PC-3 (cell line): Measurements from ENCODE around the gene BCAS3. TPM values are rescaled to one million over a fixed set of nuclear protein-coding genes. Genes with fewer than 3 reads are reported as not detected.

Experiments used
- ATAC-seq: fragments of 200-7000 bp; cut with Tn5 transposase; 2 replicates; pipeline ENCODE4 v1.9.1; 2020; ENCODE audit warnings: mild to moderate bottlenecking, moderate library complexity
- BruUV-seq: library from RNA; stranded (reverse); fragments of 400-500 nt; replicated peaks from 2 replicates; lab custom pipeline; 2021; lab: Mats Ljungman, UMichigan
- CTCF ChIA-PET: fragments of 300-600 bp; sonication (Branson Sonifier 250); formaldehyde crosslinking; loops from one replicate; lab custom pipeline; 2022; ENCODE audit warnings: antibody characterized with exemption; lab: Charles Lee
- POLR2A ChIA-PET: fragments of 300-600 bp; sonication (Branson Sonifier 250); formaldehyde crosslinking; loops from one replicate; lab custom pipeline; 2022; ENCODE audit warnings: antibody characterized with exemption; ENCODE audit not compliant: unreplicated experiment; lab: Charles Lee
- DNase-seq: peaks from one replicate; pipeline ENCODE4 v3.0.0-alpha.2; 2015
- H2AFZ ChIP-seq: fragments of 300-600 bp; sonication (generic); 2 replicates; pipeline ENCODE4 v1.6.0; 2016; ENCODE audit warnings: antibody characterized with exemption, low read length
- H3F3A ChIP-seq: fragments of 300-600 bp; sonication (generic); one replicate; pipeline ENCODE4 v1.6.0; 2017; ENCODE audit warnings: antibody characterized with exemption, low read length, control low read depth, mild to moderate bottlenecking; ENCODE audit not compliant: unreplicated experiment
- H3K27ac ChIP-seq: fragments of 300-600 bp; sonication (generic); 2 replicates; pipeline ENCODE4 v1.5.1; 2016; ENCODE audit warnings: mild to moderate bottlenecking, low read length
- H3K27me3 ChIP-seq: fragments of 300-600 bp; sonication (generic); 2 replicates; pipeline ENCODE4 v1.6.1; 2016; ENCODE audit warnings: low read length, mixed read lengths
- H3K36me3 ChIP-seq: fragments of 300-600 bp; sonication (generic); 2 replicates; pipeline ENCODE4 v1.6.1; 2016; ENCODE audit warnings: low read depth, mixed run types, low read length, mixed read lengths
- H3K4me1 ChIP-seq: fragments of 300-600 bp; sonication (generic); 2 replicates; pipeline ENCODE4 v1.5.1; 2016; ENCODE audit warnings: low read length; ENCODE audit not compliant: insufficient read depth
- H3K4me2 ChIP-seq: fragments of 300-600 bp; sonication (generic); 2 replicates; pipeline ENCODE4 v1.6.0; 2016; ENCODE audit warnings: low read length
- H3K4me3 ChIP-seq: fragments of 300-600 bp; sonication (generic); 2 replicates; pipeline ENCODE4 v1.5.1; 2016; ENCODE audit warnings: mild to moderate bottlenecking, low read length, mixed read lengths
- H3K79me2 ChIP-seq: fragments of 300-600 bp; sonication (generic); 2 replicates; pipeline ENCODE4 v1.6.1; 2017; ENCODE audit warnings: low read length, mixed read lengths
- H3K9ac ChIP-seq: fragments of 300-600 bp; sonication (generic); 2 replicates; pipeline ENCODE4 v1.6.0; 2016; ENCODE audit warnings: mild to moderate bottlenecking, low read length
- H3K9me2 ChIP-seq: fragments of 300-600 bp; sonication (generic); replicated peaks from 2 replicates; pipeline ENCODE4 v1.6.1; 2016; ENCODE audit warnings: mixed run types, low read length, mixed read lengths
- H3K9me3 ChIP-seq: fragments of 300-600 bp; sonication (generic); 2 replicates; pipeline ENCODE4 v1.6.1; 2016; ENCODE audit warnings: low read length, mixed read lengths
- H4K20me1 ChIP-seq: fragments of 300-600 bp; sonication (generic); 2 replicates; pipeline ENCODE4 v1.6.1; 2016; ENCODE audit warnings: low read length, mixed read lengths
- CTCF ChIP-seq: fragments of 300-600 bp; sonication (generic); conservative IDR thresholded peaks from 2 replicates; pipeline ENCODE4 v1.5.1; 2017; ENCODE audit warnings: antibody characterized with exemption, low read depth, mild to moderate bottlenecking, low read length
- EZH2 ChIP-seq: fragments of 300-600 bp; sonication (generic); IDR thresholded peaks from one replicate; pipeline ENCODE4 v1.6.1; 2017; ENCODE audit warnings: antibody characterized with exemption, mild to moderate bottlenecking, low read length; ENCODE audit not compliant: unreplicated experiment
- EZH2phosphoT487 ChIP-seq: fragments of 300-600 bp; sonication (generic); IDR thresholded peaks from 2 replicates; pipeline ENCODE4 v1.6.1; 2018; ENCODE audit warnings: mild to moderate bottlenecking, antibody characterized with exemption, low read length, borderline replicate concordance
- intact Hi-C: fragments of 100-400 bp; cut with micrococcal nuclease; formaldehyde crosslinking; loops from 2 replicates; pipeline ENCODE4 v1.9.0; 2023
- total RNA-seq: library from RNA; depleted of rRNA; stranded (reverse); fragments of >200 nt; gene quantifications from 2 replicates; pipeline ENCODE4 v1.2.3, GENCODE V29; 2014

Gene BCAS3
- total RNA-seq, 1 experiment from 2014 or later = 25.9 TPM

- Histone ChIP-seq H3K4me2 (peak overlapping the region; percentile 87), H3K27me3 (no peaks in the 10 kb centered on the region), H3K79me2 (peaks cover 9% of the 10 kb centered on the region), H3K9me3 (no peaks in the 10 kb centered on the region), H3F3A (no peaks in the 10 kb centered on the region), H3K27ac (peak overlapping the region; percentile 33), H3K4me1 (peaks cover 25% of the 10 kb centered on the region), H3K36me3 (no peaks in the 10 kb centered on the region), H2AFZ (peak overlapping the region; percentile 22), H3K4me3 (peak overlapping the region; percentile 20; the same call in 1 of the 2 replicates), H3K9ac (peak overlapping the region; percentile 71; the same call in 1 of the 2 replicates), H4K20me1 (no peaks in the 10 kb centered on the region), H3K9me2 (no peaks in the 10 kb centered on the region)
- no TSS peak for BruUV-seq
- intact Hi-C loops = no loop called here
- ATAC-seq = peak; percentile 77
- ChIA-PET CTCF (interaction anchor here (0.6 kb wide), 1 partner anchor 13 kb away, joined by 4 read pairs; no protein-coding TSS in a partner anchor), POLR2A (interaction anchor here (0.6 to 0.9 kb wide), 3 partner anchors 13 to 72 kb away, joined by 3 to 4 read pairs (median 4); no protein-coding TSS in a partner anchor)
- DNase-seq = peak; percentile 62
- no peak for TF ChIP-seq CTCF
- TF ChIP-seq EZH2phosphoT487 = no peak
- TF ChIP-seq EZH2 = no peak
Measured at GRCh38 chr17:60888812-60889709, 211.4 kb downstream of the BCAS3 start.

GRCh38 chr17:60891149-60891548, 213.5 kb downstream of the BCAS3 start:
- no peaks in the 10 kb centered on the region for H3K36me3 ChIP-seq
- DNase-seq (no peak), ATAC-seq (no peak)
- no peaks in the 10 kb centered on the region for H3K27me3 ChIP-seq
- H3K9me3 ChIP-seq = no peaks in the 10 kb centered on the region
- POLR2A ChIA-PET = no interaction called here
- no peaks in the 10 kb centered on the region for H4K20me1 ChIP-seq
- CTCF ChIA-PET = no interaction called here
- H3K27ac ChIP-seq = no peak overlapping the region
- no TSS peak for BruUV-seq
- H3K9ac ChIP-seq = no peak overlapping the region
- H3K79me2 ChIP-seq = peaks cover 9% of the 10 kb centered on the region
- H3K4me1 ChIP-seq = peaks cover 25% of the 10 kb centered on the region
- no peak overlapping the region for H3K4me3 ChIP-seq
- no peaks in the 10 kb centered on the region for H3F3A ChIP-seq
- no peak overlapping the region for H3K4me2 ChIP-seq
- no peak for TF ChIP-seq EZH2phosphoT487
- TF ChIP-seq CTCF = no peak
- no peak for TF ChIP-seq EZH2
- intact Hi-C loops = no loop called here
- no peak overlapping the region for H2AFZ ChIP-seq
- no peaks in the 10 kb centered on the region for H3K9me2 ChIP-seq

- Histone ChIP-seq H3K9me3 (peaks cover 5% of the 10 kb centered on the region; the same call in 1 of the 2 replicates), H2AFZ (no peak overlapping the region), H3K27ac (no peak overlapping the region), H3K9me2 (no peaks in the 10 kb centered on the region), H3K4me2 (no peak overlapping the region), H3K4me1 (peaks cover 14% of the 10 kb centered on the region), H3K9ac (no peak overlapping the region), H3K27me3 (no peaks in the 10 kb centered on the region), H3F3A (no peaks in the 10 kb centered on the region), H3K4me3 (no peak overlapping the region), H3K79me2 (no peaks in the 10 kb centered on the region), H3K36me3 (peaks cover 7% of the 10 kb centered on the region; the same call in 1 of the 2 replicates), H4K20me1 (no peaks in the 10 kb centered on the region)
- ATAC-seq (no peak), DNase-seq (no peak)
- intact Hi-C loops = no loop called here
- TF ChIP-seq EZH2 = no peak
- no peak for TF ChIP-seq CTCF
- no peak for TF ChIP-seq EZH2phosphoT487
- ChIA-PET CTCF (no interaction called here), POLR2A (no interaction called here)
- no TSS peak for BruUV-seq
Measured at GRCh38 chr17:60893475-60893874, 215.8 kb downstream of the BCAS3 start.
